HL-60/S4 treated with phorbol 12-myristate 13-acetate at 8.2 ng/mL for 4 days and 3 days (cell line): ENCODE measurements around the gene ASPN.

Experiments used
- in situ Hi-C: fragments of 300-500 bp; cut with MboI; formaldehyde crosslinking; loops from 2 replicates; pipeline ENCODE4 v1.15.0; 2022; ENCODE audit warnings: low sequenced_read_pairs

ASPN gene

DNA sequence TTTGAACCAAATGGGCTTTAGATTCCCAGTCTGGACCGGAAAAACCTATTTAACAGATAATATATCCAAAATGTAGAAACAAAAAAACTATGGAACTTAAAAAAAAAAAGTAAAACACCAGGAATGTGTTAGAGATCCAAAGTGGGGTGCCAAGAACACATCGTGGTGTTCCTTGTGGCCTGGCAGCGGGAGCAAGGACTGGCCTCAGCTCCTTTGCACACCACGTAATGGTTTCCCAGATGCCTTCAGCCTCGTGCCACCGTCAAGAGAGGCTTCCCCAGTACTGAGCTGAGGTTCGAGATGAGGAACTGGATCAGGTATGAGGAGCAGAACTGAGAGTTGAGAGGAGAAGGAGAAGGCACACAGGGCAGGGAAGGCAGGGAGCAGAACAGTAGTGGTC is 3.5 kb downstream of the ASPN start:
- in situ Hi-C loops, result no loop called here

- in situ Hi-C loops, result no loop called here
These were observed 5.3 kb downstream of the ASPN start for GRCh38 chr9:92476962-92477361.

DNA sequence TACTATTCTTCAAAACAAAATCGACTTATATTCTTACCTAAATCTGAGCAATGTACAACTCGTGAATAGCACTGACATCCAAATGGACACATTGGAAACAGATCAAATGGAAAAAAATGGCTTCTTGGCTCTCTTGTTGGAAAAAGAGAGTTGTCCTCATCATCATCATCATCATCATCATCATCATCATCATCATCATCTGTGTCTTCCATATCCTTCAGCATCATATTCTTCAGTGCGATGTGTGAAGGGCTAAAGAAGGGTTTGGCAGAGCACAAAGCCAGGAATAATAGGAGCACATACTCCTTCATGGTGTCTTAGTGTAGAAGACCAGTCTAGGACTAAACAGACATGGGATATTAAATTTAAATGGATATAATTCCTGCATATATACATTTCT is 7.7 kb downstream of the ASPN start:
- in situ Hi-C loops, result no loop called here

- in situ Hi-C loops, result no loop called here
These were observed 14.1 kb downstream of the ASPN start for GRCh38 chr9:92468206-92468605.

DNA sequence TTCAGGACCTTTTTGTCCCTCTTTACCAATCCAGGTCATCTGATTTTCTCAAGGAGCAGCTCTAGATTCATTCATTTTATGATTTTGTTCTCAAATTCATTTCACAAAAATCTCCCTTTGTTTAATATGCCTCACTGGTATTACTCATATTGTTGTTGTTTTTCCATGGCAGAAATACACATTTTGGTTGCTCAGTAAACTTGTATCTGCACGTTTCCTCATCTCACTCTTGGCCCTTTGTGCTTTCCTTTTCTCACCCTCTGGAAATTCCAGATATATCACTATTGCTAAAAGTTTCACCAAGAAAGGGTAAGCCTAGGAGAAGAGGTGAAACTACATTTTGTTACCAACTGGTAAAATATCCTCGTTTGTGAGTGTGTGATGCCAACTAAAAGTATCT is 14.8 kb downstream of the ASPN start:
- in situ Hi-C loops, result no loop called here

- in situ Hi-C loops, result no loop called here
These were observed 15.3 kb downstream of the ASPN start for GRCh38 chr9:92467041-92467440.

- in situ Hi-C loops, result no loop called here
These were observed 18.3 kb downstream of the ASPN start for GRCh38 chr9:92463984-92464383.

- in situ Hi-C loops, result no loop called here
These were observed 18.9 kb downstream of the ASPN start for GRCh38 chr9:92463387-92463786.

- in situ Hi-C loops, result no loop called here
These were observed 24.7 kb downstream of the ASPN start for GRCh38 chr9:92457576-92457975.

- in situ Hi-C loops, result no loop called here
These were observed 27.1 kb downstream of the ASPN start for GRCh38 chr9:92455217-92455616.

DNA sequence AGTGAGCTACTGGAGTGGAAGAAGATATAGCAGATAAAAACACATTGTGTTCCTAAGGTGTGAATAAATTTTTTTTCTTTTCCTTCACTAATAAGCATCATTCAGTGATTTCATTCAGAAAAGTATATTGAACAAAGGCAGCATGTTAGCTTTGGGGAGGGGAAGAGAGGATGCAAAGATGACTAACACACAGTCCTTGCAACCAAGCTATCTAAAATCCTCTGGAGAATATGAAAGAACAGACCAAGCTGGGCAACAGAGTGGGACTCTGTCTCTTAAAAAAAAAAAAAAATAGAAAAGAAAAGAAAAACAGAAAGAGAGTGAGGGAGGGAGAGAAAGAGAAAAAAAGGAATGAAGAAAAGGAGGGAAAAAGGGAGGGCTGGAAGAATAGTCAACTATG is 35.8 kb downstream of the ASPN start:
- in situ Hi-C loops, result no loop called here

- in situ Hi-C loops, result no loop called here
These were observed 37.5 kb downstream of the ASPN start for GRCh38 chr9:92444841-92445240.

- in situ Hi-C loops, result no loop called here
These were observed 41.6 kb downstream of the ASPN start for GRCh38 chr9:92440751-92441046.

DNA sequence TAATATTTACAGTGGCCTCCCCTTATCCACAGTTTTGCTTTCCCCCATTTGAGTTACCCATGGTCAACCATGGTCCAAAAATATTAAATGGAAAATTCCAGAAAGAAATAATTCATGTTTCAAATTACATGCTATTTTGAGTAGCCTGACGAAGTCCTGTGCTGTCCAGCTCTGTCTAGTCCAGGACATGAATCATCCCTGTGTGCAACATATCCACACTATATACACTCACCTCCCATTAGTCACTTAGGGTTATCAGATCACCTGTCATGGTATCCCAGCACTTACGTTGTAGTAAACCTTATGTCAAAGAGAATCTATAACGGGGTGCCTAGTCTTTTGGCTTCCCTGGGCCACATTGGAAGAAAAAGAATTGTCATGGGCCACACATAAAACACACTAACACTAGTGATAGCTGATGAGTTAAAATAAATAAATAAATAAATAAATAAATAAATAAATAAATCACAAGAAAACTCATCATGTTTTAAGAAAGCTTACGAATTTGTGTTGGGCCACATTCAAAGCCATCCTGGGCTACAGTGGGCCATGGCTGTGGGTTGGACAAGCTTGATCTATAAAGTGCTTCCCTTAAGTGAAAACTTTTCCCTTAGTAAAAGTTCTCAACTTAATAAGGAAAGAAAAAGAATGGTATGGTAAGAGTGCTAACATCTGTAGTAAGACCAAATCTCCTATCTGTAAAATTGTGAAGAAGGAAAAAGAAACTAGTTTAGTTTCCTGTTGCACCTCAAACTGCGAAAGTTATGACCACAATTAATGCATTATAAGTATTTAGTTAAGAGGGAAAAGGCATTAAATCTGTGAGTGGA is 42.2 kb downstream of the ASPN start:
- in situ Hi-C loops, result no loop called here

DNA sequence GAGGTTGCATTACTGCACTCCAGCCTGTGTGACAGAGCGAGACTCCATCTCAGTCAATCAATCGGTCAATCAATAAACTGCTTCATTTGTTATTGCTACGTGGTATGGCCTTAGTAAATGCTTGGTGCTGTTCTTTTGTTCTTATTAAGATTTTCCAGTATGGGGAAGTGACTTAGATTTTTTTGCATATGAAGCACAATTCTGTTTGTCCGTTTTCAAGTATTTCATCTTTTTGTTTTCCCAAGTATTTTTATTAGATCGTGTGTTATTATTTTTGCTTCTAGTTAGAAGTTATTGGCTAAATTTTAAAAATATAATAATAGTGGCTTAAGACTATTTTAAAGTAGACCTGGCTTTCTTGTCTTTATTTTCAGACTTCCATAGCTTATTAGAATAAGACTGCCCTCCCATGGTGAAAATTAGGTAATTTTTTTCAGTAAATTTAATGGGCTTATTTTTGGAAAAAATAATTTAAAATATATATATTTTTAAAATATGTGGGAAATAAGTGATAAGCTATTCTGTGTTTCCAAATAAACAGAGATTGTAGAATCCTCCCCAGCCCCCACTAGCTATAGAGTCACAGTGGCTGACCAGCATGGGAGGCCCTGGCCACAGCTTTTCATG is 43.3 kb downstream of the ASPN start:
- in situ Hi-C loops, result no loop called here

GRCh38 chr9:92435263-92435662 is 47.0 kb downstream of the ASPN start:
- in situ Hi-C loops, result no loop called here

- in situ Hi-C loops, result no loop called here
These were observed 49.2 kb downstream of the ASPN start for GRCh38 chr9:92432972-92433548.

- in situ Hi-C loops, result no loop called here
These were observed 50.0 kb downstream of the ASPN start for GRCh38 chr9:92432350-92432749.

- in situ Hi-C loops, result no loop called here
These were observed 52.5 kb downstream of the ASPN start for GRCh38 chr9:92429836-92430235.

DNA sequence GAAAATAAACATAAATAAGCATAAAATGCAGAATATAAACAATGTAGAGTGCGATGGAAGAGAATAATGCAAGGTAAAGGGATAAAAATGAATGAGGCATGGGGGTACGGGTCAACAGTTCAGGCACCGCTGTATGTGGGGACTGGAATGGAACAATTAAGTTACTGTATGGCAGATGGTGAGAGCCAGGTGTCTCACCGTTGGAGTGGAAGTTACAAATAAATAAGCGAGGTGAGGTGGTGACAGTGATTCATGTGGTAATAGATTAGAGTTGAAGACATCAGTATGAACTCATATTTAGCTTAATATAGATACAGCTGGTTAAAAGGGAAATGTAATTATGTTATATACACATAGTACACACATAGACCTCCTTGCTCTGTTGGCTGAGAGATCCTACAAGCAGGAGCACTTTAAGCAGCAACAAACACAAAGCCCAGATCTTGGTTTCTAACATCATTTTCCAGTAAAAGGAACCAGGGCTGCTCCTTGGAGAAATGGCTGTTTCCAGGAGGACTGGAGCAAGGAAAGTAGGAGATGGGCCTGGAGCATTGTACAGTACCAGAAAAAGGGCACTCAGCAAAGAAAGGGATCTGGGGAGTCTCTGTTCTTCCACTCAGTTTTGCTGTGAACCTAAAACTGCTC is 55.7 kb downstream of the ASPN start:
- in situ Hi-C loops, result no loop called here

- in situ Hi-C loops, result no loop called here
These were observed 56.8 kb downstream of the ASPN start for GRCh38 chr9:92425474-92425873.

DNA sequence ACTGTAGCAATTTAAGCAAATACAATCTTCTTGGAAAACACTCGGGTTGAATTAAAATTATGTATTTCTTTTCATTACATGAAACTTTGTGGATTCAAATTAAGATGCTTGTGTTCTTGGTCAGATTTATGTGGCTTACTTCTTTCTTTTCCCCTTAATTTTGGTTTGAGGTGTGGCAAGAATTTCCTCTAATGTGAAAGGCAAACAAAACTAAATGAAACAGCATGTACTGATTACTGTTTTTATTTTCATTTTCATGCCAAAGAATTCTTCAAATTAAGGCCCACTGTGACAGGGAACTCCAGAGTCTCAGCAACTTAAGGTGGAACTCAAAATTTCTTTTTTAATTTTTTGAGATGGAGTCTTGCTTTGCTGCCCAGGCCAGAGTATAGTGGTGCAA is 58.0 kb downstream of the ASPN start, which contains the start of gene OMD:
Gene OMD, minus strand, starts transcription at position 132 of the 400 bp plus-strand sequence. CDS start 6,913 bp downstream, outside the sequence.
- in situ Hi-C loops, result no loop called here
